ENCODE data around the gene BABAM2. TPM values are rescaled to one million over a fixed set of nuclear protein-coding genes. Genes with fewer than 3 reads are reported as not detected.

Gene BABAM2
- total RNA-seq, 2 donors from 2014 or later, result 32.2 to 33.5 TPM

DNA sequence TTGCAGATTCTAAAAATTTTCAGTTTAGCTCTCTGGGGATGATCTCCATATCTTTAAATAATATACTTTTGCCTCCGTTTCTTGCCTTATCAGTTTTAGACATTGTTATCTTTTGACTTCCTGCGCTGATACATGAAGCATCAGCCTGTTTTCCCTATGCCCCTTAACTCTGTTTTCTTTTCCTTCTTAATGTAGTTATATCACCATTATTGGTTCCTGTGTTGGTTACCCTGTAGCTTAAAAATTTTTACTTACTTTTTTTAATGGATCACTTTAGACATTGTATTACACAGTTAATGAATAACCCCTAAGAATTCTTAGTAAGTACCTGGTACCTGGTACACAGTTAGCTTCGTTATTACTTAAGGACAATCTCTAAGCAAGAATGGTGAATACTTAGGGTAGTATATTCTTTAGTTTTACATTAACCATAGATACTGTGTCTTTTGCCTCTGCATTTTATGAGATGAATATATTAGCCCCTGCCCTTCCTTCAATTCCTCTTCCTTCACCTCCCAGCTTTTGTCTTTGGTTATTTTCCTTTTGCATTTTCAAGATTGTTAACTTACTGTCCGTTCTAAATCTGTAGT is 40.9 kb downstream of the BABAM2 start:
- no peak for TF ChIP-seq CTCF (IDR thresholded peaks at IDR 0.05)
- peak overlapping the region; percentile 24 for H3K27ac ChIP-seq
- H3K9ac ChIP-seq (ENCODE audit: low read depth in 2 of 2, low read length in 2 of 2), result peak overlapping the region in 1 of 2 donors; percentile 34
- H3K4me3 ChIP-seq, result no peak overlapping the region
- H3K36me3 ChIP-seq, result no peaks in the 10 kb centered on the region
- intact Hi-C loops (cut with DNase I), result no loop called here
- H3K4me1 ChIP-seq, result no peaks in the 10 kb centered on the region
- H3K9me3 ChIP-seq, result no peaks in the 10 kb centered on the region
- H3K27me3 ChIP-seq, result no peaks in the 10 kb centered on the region
- DNase-seq, result no peak

DNA sequence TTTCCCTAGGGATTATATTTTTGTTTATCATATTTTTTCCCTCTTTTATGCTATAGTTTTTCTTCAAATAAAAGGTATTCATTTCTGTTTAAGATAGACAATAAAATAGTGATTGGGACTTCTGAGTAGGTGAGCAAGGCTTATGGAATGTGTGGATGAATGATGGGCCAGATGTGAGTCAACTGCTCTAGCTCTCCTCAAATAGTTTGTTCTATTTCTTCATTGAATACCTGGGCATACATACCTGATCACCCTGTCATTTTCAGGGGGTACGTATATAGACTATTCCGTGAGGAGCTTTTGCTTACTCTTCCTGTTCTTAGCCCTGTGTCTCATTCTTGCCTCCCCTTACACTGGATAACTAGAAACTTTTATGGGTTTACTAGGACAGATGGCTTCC is 41.9 kb downstream of the BABAM2 start:
- H3K9me3 ChIP-seq, result no peaks in the 10 kb centered on the region
- intact Hi-C loops (cut with DNase I), result no loop called here
- H3K4me1 ChIP-seq, result no peaks in the 10 kb centered on the region
- no peak overlapping the region for H3K27ac ChIP-seq
- H3K9ac ChIP-seq (ENCODE audit: low read depth in 2 of 2, low read length in 2 of 2), result no peak overlapping the region
- H3K27me3 ChIP-seq, result no peaks in the 10 kb centered on the region
- H3K36me3 ChIP-seq, result no peaks in the 10 kb centered on the region
- no peak for TF ChIP-seq CTCF (IDR thresholded peaks at IDR 0.05)
- H3K4me3 ChIP-seq, result no peak overlapping the region
- DNase-seq, result no peak

- Histone ChIP-seq H3K4me1 (no peaks in the 10 kb centered on the region), H3K4me3 (no peak overlapping the region), H3K36me3 (no peaks in the 10 kb centered on the region), H3K9ac (ENCODE audit: low read depth in 2 of 2, low read length in 2 of 2) (no peak overlapping the region), H3K27ac (no peak overlapping the region), H3K27me3 (no peaks in the 10 kb centered on the region), H3K9me3 (no peaks in the 10 kb centered on the region)
- DNase-seq, result no peak
- no peak for TF ChIP-seq CTCF (IDR thresholded peaks at IDR 0.05)
- intact Hi-C loops (cut with DNase I), result no loop called here
Measured at GRCh38 chr2:27935026-27935425, 44.5 kb downstream of the BABAM2 start.

- H3K9me3 ChIP-seq, result no peaks in the 10 kb centered on the region
- intact Hi-C loops (cut with DNase I), result no loop called here
- no peak overlapping the region for H3K27ac ChIP-seq
- H3K27me3 ChIP-seq, result no peaks in the 10 kb centered on the region
- no peaks in the 10 kb centered on the region for H3K4me1 ChIP-seq
- H3K9ac ChIP-seq (ENCODE audit: low read depth in 2 of 2, low read length in 2 of 2), result no peak overlapping the region
- no peaks in the 10 kb centered on the region for H3K36me3 ChIP-seq
- no peak overlapping the region for H3K4me3 ChIP-seq
- DNase-seq, result no peak
- no peak for TF ChIP-seq CTCF (IDR thresholded peaks at IDR 0.05)
Measured at GRCh38 chr2:27940090-27940671, 49.7 kb downstream of the BABAM2 start.

DNA sequence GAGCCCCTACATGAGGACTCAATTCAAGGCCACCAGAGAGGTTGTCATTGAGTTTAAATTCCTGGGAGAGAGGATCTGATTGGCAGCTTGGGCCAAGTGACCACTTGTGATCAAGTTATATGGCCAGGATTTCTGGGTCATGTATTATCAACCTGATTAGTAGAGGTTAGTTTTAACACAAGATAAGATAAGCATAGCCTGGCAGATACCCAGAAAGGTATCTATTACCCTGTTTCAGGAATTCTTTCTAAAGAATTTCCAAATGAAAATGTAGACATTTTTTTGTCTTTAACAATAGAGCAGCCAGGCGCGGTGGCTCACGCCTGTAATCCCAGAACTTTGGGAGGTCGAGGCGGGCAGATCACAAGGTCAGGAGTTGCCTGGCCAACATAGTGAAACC is 50.5 kb downstream of the BABAM2 start:
- Histone ChIP-seq H3K27ac (no peak overlapping the region), H3K4me1 (no peaks in the 10 kb centered on the region), H3K9ac (ENCODE audit: low read depth in 2 of 2, low read length in 2 of 2) (no peak overlapping the region), H3K27me3 (no peaks in the 10 kb centered on the region), H3K36me3 (no peaks in the 10 kb centered on the region), H3K4me3 (no peak overlapping the region), H3K9me3 (no peaks in the 10 kb centered on the region)
- no peak for TF ChIP-seq CTCF (IDR thresholded peaks at IDR 0.05)
- no peak for DNase-seq
- intact Hi-C loops (cut with DNase I), result no loop called here
